GM12801 (cell line): Measurements from ENCODE around the gene C2CD4C.

Source experiments
- CTCF ChIP-seq: IDR thresholded peaks from one replicate; pipeline ENCODE4 v1.5.1; 2011; ENCODE audit warnings: control low read depth; ENCODE audit not compliant: insufficient read length; ENCODE audit errors: extremely low read depth

The C2CD4C gene, protein sequence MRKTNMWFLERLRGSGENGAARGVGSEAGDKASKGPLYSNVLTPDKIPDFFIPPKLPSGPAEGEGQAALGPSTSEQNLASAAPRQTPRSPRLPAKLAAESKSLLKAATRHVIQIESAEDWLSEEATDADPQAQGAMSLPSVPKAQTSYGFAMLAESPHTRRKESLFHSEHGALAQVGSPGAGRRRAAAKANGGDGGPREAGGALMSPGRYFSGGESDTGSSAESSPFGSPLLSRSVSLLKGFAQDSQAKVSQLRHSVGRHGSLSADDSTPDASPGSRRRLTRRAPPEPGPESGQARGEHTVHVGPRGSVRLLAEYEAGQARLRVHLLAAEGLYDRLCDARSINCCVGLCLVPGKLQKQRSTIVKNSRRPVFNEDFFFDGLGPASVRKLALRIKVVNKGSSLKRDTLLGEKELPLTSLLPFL

DNA sequence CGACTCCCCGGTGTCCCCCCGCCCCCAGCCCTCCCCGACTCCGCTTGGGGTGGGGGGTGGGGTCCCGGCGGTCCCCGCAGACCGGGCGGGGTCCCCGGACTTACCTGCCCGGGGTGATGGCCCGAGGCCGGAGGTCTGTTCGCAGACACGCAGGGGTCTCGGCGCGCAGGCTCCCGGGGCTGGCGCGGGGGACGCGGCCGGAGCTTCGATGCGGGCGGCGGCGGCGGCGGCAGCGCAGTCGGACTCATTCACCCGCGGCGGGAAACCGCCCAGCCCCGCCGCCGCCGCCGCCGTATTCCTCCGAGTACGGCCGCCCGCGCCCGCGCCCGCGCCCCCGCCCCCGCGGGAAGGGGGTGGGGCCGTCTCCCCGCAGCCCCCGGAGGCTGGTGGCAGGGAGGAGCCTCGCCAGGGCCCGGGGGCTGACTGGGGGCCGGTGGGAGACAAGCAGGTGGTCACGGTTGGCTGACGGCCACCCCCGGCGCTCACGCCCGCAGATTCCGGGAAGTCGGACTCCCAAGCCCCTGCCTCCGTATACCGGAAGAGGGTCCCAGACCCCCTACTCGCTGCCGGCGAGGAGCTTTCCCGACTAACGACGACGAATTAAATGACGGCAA lies at the start of gene C2CD4C:
Gene C2CD4C (minus strand): TSS at position 246 of the 614 bp plus-strand sequence. CDS start 786 bp downstream, outside the sequence.
- no peak for TF ChIP-seq CTCF

DNA sequence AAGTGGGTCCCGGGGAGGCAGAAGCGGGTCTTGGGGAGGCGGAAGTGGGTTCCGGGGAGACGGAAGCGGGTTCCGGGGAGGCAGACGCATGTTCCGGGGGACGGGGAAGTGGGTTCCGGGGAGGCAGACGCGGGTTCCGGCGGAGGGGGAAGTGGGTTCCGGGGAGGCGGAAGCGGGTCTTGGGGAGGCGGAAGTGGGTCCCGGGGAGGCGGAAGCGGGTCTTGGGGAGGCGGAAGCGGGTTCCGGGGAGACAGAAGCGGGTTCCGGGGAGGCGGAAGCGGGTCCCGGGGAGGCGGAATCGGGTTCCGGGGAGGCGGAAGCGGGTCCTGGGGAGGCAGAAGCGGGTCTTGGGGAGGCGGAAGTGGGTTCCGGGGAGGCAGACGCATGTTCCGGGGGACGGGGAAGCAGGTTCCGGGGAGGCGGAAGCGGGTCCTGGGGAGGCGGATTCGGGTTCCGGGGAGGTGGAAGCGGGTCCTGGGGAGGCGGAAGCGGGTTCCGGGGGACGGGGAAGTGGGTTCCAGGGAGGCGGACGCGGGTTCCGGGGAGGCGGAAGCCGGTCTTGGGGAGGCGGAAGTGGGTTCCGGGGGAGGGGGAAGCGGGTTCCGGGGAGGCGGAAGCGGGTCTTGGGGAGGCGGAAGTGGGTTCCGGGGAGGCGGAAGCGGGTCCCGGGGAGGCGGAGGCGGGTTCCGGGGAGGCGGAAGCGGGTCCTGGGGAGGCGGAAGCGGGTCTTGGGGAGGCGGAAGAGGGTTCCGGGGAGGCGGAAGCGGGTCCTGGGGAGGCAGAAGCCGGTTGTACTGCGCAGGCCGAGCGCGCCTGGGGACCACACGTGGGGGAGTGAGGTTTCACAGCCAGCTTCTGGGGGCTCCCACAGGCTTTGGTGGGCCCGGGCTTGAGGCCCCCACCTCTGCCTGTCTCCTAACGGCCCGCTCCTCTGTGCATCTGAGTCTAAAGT lies 49.4 kb upstream of the C2CD4C start:
- no peak for TF ChIP-seq CTCF

DNA sequence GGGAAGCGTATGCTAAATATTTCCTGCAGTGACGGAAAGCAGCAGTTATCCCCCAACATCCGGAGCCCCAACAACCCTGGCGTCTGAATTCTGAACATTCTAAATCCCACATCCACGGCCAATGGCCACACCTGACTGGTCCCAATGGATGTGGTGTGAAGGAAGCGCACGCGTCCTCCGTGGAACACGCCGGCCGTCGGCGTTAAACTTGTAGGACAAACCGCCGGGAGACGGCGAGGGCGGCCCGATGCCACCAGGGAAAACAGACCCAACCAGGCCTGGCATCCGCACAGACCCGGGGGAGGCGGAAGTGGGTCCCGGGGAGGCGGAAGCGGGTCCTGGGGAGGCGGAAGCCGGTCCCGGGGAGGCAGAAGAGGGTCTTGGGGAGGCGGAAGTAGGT lies 48.7 kb upstream of the C2CD4C start:
- TF ChIP-seq CTCF: no peak

- TF ChIP-seq CTCF: no peak
Measured at GRCh38 chr19:456547-457110, 47.7 kb upstream of the C2CD4C start.

- TF ChIP-seq CTCF: no peak
Measured at GRCh38 chr19:455851-456546, 47.1 kb upstream of the C2CD4C start.

DNA sequence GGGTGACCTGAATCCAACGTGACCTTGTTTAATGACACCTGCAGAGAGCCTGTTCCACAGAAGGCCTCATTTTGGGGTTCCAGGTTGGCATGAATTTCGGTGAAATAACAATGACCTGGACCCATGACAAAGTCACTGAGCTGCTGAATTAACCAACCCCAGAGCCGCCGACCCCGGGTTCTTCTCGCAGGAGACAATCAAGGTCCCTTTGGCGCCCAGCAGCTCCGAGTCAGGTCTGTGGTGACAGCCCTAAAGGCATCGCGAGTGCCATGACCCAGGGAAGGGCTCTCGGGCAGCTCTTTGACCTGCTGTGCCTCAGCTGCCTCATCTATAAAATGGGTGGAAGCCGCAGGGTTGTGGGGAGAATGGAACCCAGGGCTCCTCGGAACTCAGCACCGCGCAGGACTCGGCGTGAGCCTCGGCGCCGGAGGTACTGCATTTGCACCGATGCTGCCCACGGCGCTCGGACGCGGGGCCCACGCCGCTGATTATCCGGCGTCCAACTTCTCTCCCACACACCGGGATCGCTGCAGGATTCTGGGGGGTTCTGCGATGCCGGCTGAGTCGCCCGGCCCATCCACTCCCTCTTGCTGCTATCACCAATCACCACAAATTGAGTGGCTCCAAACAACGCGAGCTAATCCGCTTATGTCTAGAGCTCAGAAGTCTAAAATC lies 46.2 kb upstream of the C2CD4C start:
- no peak for TF ChIP-seq CTCF
